Esophagus mucosa (tissue), 1 donor: ENCODE measurements around the gene BCL6. TPM values are rescaled to one million over a fixed set of nuclear protein-coding genes. Genes with fewer than 3 reads are reported as not detected.

Experiments used
- ATAC-seq: fragments of 200-7000 bp; cut with Tn5 transposase; one replicate; pipeline ENCODE4 v1.9.1; 2020
- total RNA-seq: library from RNA; stranded (reverse); gene quantifications from one replicate; pipeline ENCODE4 v1.2.4, GENCODE V29; 2023
- donor health status: DM: yes; HTN: yes; CAD: no.

The BCL6 gene
- total RNA-seq = 40.1 TPM

DNA sequence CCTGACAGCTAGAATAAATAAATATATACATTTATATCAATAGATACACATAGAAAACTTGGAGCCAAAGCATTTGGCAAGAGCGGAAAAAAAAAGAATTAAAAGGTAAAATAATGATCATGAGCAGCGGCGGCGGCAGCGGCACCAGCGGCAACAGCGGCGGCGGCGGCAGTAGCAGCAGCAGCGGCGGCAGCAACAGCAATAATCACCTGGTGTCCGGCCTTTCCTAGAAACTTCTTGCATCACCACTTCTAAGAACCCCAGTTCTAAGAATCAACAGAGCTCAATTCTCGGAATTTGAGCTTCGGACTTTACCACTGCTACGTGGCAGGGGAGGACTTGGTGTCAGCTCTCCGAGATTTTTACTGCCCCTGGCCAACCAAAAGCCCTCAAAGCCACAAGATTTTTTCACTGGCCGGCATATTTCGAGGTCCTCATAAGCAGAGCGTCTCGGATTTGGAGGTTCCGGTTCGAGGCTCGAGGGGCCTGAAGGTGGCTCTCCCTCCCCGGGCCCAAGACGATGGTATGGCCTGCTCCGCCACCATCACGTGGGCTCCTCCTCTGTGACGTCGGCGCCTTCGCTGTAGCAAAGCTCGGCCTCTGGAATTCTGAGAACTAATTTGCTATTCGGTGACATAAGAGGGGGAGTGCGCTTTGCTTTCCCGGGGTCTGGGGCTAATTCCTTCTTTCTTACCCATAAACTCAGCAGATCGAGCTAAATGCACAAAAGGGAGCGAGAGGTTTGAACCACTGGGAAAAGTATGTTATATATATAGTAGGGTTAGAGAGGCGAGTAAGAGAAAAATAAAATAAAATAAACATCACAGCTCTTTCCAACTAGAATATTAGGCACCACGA is at the start of gene BCL6:
Gene BCL6 (minus strand): TSS at position 268 of the 858 bp plus-strand sequence. CDS start 11,775 bp downstream, outside the sequence.
- ATAC-seq = peak; percentile 84

DNA sequence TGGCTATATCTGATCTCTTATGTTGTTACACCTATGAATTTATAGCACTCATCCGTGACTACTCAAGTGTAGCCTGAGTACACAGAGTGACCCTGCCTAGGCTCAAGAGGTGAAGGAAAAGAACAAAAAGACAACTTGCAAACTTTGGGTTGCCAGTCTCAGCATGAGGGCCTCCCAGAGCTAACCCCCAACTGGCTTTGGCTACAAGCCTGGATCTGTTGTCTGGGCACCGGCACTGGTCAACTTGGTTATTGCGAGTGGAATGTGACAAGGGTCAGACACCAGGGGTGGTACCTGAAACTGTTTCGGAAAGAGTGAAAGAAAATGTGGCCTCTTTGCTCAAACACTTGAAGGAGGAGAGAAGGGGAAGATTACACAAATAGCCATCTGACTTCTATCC is 49.5 kb upstream of the BCL6 start:
- no peak for ATAC-seq

DNA sequence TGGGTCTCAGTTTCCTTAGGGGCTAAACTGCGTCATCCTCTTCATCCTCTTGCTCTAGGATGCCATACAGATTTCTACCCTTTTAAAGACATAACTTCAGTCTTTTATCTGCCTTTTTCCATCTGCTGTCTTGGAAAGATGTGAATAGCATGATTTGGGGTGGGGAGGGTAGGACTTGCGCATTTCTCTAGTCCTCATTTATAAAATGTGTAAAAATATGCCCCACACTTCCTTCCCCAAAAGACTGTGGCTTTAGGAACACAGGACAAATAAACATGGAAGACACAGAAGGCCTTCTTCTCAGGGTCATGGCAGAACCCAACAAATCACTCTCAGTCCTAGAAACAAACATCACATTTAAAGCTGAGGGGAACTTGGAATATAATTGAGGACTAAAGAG is 48.4 kb upstream of the BCL6 start:
- ATAC-seq = no peak

DNA sequence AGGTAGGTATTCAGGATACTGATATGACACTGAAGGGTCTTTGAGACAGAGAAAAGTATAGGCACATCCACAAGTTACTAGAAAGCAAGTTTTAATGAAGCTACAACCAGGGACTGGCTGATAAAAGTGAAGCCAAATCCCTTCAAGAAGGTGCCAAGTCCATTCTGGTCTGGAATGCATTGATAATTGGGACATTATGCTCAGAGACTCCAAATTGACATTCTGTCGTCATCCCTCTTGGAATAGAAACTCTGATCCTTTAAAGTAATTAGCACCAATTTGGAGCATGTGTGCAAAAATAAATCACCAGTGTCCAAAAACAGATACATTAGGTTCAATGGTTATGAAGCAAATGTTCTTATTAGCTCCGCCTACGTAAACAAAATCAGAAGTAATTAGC is 47.3 kb upstream of the BCL6 start:
- ATAC-seq = no peak

DNA sequence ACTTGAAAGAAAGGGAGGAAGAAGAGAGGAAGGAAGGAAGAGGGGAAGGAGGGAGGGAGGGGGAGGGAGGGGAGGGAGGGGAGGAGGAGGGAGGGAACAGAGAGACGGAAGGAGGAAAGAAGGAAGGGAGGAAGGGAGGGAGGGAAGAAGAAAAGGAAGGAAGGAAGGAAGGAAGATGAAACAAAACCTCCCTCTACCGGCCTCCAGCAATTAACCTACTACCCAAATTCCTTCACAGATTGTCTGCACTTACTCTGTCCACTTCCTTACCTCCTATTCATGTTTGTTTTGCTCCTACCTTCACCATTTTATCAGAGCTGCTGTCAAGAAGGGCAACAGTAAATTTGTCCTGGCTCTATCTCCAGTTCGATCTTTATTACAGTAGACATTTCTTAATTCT is 44.6 kb upstream of the BCL6 start:
- no peak for ATAC-seq

DNA sequence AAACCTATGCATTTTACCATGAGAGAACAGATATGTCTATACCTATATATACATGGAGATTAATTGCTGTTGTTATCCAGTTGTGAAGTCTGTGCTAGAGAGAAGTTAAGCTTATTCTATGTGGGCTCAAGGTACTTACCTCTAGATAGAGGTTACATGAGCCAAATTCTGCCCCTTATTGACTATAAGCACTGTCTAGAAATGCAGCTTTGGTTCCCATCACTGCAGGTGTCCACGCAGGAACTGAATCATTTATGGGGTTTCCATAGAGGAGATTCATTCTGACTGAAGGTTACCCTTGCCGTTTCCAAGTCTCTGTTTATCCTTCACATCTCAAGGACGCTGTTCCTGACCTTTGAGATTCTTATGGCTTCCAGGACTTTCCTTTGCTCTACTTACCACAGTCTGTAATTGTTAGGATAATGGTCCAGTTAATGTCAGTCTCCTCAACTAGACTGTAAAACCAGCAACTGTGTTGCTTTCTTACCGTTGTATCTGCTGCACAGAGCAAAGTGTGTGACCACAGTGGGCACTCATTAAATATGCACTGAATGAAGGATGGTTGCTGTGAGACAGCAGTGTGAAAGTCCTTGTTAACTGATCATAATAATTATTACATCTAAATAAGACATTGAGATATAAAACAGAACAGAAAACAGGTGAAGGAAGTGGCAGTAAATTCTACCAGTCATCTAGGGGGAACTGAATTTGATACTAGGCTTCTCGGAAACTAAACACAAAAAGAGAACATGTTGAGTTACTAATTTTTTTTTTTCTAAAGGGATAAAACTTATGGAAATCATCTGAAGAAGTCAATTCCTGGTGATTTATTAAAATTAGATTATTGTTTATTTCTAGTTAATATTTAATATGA is 44.0 kb upstream of the BCL6 start:
- no peak for ATAC-seq

DNA sequence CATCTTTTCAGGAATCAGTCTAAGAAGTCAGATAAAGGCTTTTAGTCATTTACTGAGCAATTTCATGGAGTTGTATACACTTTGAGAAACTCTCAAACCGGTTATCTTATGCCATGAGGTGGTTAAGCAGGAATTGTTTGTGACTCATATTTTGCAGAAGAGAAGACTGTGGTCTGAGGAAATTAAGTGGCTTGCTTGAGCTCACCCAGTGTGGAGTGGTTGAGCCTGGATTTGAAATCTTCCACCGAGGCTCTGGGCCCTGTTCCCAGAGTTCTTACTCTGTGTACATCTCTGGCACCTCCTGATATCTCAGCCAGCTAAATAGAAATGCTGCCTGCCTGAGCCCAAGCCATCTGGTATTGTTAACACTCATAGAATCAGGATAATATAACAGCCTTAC is 37.8 kb upstream of the BCL6 start:
- peak; percentile 95 for ATAC-seq

DNA sequence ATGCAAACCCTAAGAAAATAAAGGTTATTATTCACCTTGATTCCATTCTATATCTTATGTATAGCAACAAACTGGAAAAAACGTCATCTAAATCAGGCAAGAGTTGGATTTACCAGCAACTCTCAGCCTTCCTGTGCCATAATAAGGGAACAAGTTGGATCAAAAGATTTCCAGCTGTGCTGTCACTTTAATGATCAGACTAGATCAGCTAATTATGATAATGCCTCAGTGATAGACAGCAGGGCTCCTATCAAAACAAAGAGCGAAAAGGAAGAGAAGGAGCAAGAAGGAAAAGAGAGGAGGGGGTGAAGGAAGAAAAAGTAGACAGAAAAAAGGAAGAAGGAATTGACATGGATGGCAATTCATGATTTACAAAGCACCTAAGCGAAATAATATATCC is 36.7 kb upstream of the BCL6 start:
- no peak for ATAC-seq

DNA sequence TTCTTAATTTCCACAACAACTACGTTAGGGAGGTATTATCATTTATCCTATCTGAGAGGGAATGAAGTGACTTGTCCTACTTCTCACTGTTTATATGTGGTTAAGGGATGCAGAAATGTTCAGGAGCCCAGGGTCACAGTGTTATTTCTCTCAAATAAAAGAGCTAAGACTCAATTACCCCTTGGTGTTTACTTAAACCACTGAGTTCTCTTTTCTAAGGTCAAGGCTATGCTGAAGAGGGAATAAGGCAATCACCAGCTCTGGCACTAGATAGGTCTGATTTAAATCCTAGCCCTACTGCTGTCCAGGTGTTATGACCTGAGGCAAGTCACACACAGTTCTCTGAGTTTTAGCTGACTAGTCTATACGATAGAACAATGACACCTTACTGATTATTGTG is 35.7 kb upstream of the BCL6 start:
- no peak for ATAC-seq

DNA sequence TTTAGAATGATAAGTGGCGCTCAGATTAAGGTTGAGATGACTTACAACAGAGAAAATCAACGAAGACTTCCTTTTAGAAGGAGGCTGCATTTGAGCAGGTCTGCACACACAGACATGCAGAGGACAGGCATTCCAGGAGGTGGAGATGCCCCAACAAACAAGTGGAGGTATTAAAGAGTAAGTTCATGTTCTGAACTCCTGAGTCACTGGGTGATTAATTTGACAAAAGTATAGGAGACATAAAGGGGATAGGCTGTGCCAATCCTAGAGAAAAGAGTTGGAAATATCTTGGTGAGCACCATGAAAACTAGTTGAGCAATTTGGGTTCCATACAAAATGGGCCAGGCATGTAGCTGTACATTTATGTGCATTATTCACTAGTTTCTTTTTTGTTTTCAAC is 33.5 kb upstream of the BCL6 start:
- peak; percentile 66 for ATAC-seq

DNA sequence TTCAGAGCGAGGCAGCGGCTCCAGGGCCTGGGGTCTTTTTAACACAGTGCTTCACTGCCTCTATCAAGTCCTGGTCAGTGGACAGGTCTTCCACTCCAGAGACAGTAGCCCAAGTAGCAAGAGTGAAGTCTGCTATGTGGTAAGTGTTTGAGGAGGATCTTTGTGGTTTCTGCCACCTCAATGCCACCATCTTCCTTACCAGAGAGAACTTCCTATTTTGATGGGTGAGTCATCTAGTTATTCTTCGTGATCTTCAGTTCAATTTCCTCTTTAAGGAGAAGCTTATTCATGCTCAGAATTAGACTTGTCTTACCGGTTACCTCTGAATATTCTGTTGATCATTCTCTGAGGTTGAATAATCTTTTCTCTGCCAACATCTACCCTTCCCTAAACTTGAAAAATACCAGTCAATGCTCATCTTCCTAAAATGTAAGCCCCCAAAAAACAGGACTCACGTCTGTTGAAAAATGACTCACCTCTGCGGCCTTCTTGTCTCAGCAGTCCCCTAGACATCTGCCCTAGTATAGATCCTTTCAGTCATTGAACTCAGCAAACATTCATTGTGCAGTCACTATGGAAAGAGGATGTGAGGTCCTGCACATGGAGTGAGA is 32.2 kb upstream of the BCL6 start:
- peak; percentile 68 for ATAC-seq

DNA sequence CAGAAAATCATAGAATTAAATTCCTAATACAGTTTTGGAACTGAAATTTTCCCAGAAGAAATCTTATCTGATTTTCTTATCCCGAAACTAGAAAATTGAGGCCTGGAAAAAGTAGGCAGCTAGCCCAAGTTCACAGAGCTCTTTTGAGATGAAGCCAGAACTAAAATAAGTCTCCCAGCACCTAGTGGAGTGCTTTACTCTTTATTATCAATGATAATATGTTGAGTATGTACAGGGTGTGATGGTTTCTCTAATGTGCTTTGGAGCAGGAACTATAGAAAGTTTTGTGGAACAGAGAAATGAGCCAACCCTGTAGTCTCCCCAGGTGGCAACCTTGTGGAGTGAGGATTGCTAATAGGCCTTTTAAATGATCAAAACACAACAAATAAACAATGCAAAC is 30.3 kb upstream of the BCL6 start:
- no peak for ATAC-seq

DNA sequence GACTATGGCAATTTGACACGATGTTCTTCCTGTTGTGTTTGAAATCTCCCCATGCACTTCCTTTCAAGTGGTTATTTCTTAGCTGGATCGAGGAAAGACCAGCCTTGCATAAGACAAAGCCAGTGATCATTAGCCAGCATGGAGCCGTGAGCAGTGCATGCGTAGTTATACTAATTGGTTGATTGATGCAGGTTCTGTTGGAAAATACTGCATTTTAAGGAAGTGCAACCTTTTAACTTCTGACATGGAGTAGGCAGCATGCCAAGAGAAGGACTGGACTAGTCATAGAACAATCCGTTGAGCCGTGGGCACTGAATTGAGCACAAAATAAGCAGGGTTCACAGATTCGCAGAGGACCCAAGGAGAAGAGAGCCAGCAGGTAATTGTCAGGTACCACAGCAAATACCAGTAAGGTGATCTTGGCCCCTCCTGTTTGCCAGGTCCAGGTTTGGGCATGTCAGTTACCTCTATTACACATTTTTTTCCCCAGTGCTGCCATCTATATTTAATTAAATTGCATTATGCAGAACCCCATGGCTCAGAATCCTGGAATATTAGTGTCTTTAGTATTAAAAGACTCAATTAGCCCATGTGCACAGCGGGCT is 29.0 kb upstream of the BCL6 start:
- ATAC-seq = peak; percentile 50

DNA sequence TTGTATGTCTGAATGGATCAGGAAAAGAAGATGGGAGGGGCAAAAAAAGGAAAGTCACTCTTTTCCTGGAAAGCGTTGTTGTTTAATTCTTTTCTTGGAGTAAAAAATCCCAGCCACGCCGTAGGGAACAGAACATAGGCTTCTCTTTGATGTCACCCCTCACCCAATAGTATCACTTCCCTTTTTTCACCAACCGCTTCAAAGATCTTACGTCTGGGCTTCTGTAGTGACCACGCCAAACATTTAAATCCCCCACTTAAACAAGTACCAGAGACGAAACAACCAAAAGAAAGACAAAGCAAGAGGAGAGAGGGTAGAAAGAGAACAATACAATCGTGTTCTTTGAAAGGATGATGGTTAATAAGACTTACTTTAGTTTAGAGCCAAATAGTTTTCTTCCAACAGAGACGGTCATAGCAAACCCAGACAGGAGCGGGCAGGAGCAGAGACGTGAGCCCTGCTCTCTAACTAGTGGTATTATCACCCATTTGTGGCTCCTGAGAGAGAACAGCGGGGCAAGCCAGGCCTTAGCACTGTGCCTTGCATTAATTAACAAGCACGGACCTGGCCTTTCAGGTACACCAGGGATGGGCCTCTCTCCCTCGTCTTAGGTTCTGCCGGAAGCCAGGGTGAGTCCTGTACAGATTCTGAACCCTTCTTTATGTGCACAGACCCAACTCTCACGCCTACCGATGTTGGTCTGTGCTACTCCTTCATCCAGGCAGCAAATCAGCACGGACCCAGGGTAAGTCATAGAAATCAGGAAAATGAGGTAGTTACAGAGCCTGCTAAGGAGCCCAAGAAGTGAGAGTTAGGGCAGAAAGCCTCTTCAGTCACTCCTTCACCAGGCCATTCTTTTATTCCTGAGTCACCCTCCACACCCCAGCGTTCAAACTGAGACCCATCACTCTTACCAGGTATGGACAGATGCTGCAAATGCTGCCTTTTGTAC is 28.2 kb upstream of the BCL6 start:
- peak; percentile 76 for ATAC-seq

DNA sequence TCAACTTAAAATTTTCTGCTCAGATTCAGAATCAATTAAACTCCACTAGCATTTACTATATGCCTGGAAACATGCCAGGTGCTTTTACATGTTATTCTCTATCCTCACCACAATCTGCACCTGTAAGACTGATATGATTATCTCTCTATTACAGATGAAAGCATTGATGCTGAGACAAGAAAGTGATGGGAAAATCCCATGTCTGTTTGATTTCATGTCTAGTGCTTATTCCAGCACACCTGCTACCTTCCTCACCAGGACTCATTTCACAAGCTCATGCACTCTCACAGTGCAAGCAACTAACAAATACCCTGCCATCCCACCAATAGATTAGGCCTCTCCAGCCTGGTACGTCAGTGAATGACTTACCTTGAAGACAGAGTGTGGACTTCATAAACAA is 25.0 kb upstream of the BCL6 start:
- ATAC-seq = no peak

DNA sequence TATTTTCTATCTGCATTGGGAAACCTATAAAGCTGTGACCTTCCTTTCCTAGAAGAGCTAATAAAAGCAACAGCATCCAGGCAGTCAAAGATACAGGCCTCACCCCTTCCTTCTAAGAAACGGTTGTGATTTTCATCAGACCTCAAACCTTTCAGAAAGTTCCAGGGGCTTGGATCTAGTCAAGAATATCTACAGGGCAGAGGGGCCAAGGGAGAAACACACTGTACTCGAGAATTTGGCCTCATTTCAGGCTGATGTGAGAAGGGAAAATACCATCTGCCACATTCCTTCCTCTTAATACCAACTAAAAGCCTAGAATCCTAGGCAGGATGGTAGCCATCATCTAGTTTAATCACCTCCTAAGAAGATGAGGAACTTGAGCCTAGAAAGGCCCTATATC is 24.5 kb upstream of the BCL6 start:
- ATAC-seq = no peak

DNA sequence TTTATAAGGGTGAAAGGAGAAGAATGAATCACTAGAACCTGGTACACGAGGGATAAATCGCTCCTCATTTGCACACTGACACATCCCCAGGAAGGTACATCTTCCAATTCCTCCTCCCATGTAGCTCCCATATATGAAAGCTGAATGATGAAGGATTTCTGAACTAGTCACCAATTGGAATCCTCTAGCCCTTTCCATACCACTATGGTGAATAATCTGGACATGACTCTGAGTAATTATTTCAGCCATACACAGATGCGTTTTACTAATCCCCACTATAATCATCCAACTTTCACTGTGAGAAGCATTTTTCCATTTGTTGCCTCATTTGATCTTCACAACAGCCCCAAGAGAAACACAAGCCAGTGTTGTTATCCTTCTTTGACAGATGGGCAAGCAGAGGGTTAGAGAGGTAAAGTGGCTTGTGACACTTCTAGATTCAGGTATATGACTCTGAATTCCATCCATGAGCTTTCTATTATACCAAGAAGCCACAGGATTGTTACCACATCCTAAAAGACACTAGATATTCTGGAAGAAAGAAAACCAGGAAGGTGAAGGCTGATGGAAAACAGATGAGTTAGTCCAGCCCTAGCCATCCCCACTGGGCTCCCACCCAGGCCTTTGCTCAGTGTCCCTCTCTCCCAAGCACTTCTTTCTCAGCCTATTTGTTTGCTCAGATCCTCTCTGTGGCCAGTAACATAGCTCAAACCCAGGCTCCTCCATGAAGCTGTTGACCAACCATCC is 22.2 kb upstream of the BCL6 start:
- ATAC-seq = peak; percentile 39

DNA sequence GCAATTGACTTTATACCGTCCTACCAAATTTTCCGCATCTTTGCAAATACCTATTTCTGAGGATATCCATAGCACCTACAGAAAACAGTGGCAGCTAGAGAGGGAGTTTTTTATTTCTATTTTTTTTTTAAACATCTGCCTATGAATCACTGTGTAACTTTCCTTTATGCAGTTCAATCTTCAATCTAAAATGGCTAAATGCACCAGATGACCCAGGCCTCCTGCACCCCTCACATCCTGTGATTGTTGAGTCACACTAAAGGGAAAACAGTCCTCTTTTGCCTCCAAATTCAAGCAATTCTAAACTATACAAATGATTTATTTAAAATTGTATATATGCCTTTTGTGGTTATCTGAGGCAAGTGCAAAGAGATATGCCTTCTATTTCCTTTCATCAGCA is 20.1 kb upstream of the BCL6 start:
- ATAC-seq = no peak

DNA sequence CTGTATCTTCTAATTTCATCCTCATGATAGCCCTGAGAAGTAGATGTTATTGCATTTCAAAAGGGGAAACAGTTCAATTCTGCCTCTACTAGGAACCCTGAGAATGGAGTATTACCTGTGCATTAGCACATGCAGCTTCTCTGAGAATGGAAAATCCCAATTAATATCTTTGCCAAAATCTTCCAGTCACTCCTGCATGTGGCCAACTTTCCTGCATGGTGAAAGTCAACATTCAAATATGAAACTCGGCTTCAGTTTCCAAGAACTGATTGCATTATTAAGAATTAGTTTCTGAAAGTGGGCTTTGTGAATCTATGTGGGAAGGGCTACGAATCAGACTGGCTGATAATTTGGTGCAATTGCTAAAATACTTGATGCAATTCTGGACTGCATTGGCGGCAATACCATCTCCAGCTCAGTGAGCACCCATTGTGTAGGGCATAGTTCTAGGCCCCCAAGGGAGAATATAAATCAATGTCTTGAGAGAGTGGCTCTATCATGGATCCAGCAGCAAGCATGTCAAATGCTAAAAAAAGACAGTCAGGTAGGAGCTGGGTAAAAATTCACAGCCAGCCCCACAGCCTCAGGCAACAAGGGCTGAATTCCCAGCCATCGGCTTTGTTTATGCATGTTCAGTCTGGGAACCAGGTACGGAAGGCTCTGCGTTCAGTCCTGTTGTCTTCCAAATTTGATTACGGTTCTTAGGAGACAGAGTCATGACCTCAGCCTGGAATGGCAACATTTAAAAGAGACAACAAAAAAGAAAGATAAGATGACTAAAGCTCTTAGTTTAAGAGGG is 18.8 kb upstream of the BCL6 start:
- ATAC-seq = peak; percentile 51

DNA sequence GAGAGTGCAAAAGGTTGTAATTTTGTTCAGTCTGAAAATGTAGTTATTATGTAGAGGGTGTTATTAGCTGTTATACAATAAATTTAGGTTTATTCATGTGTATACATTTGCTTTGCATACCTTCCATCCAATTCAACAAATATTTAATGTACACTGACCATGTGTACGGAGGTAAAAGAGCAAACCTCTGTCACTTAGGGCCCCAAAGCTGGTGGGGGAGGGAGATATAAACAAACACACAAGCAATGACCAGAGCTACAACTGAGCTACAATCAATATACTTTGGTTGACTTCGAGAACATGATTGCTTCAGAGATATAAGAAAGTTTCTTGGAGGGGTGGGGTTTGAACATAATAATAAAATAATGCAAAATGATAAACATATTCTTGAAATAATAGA is 17.5 kb upstream of the BCL6 start:
- ATAC-seq = no peak
